ENCODE measurements around the gene TRIM58. TPM values are rescaled to one million over a fixed set of nuclear protein-coding genes. Genes with fewer than 3 reads are reported as not detected.

The TRIM58 gene
- total RNA-seq, 1 donor from 2014 or later: 4.0 TPM

- Histone ChIP-seq H3K4me1 (no peaks in the 10 kb centered on the region), H3K4me3 (no peak overlapping the region), H3K27ac (no peak overlapping the region), H3K36me3 (no peaks in the 10 kb centered on the region), H3K27me3 (ENCODE audit: low read depth) (no peaks in the 10 kb centered on the region), H3K9me3 (no peaks in the 10 kb centered on the region)
- ATAC-seq (no peak), DNase-seq (no peak)
- intact Hi-C loops (cut with DNase I): no loop called here
- no peak for TF ChIP-seq CTCF (IDR thresholded peaks at IDR 0.05)
These were observed 58.1 kb downstream of the TRIM58 start for GRCh38 chr1:247914941-247915662.

- Histone ChIP-seq H3K4me1 (no peaks in the 10 kb centered on the region), H3K9me3 (no peaks in the 10 kb centered on the region), H3K27me3 (ENCODE audit: low read depth) (no peaks in the 10 kb centered on the region), H3K27ac (no peak within 1 kb of the TSS), H3K36me3 (no peaks in the 10 kb centered on the region), H3K4me3 (no peak within 1 kb of the TSS)
- TF ChIP-seq CTCF (IDR thresholded peaks at IDR 0.05): no peak
- ATAC-seq (no peak), DNase-seq (no peak)
- intact Hi-C loops (cut with DNase I): no loop called here
These were observed 63.0 kb downstream of the TRIM58 start, which contains the start of gene OR2T8 for GRCh38 chr1:247919952-247920351. OR2T8 (plus strand) TSS chr1:247920252; CDS start chr1:247921018, 766 bp downstream.

- H3K4me3 ChIP-seq: no peak overlapping the region
- no peak overlapping the region for H3K27ac ChIP-seq
- no peak for ATAC-seq
- H3K9me3 ChIP-seq: no peaks in the 10 kb centered on the region
- DNase-seq: no peak
- H3K27me3 ChIP-seq (ENCODE audit: low read depth): no peaks in the 10 kb centered on the region
- TF ChIP-seq CTCF (IDR thresholded peaks at IDR 0.05): no peak
- no peaks in the 10 kb centered on the region for H3K36me3 ChIP-seq
- intact Hi-C loops (cut with DNase I): no loop called here
- H3K4me1 ChIP-seq: no peaks in the 10 kb centered on the region
These were observed 67.0 kb downstream of the TRIM58 start for GRCh38 chr1:247923941-247924340.

- no peaks in the 10 kb centered on the region for H3K36me3 ChIP-seq
- ATAC-seq (no peak), DNase-seq (no peak)
- H3K27ac ChIP-seq: no peak within 1 kb of the TSS
- H3K4me1 ChIP-seq: no peaks in the 10 kb centered on the region
- H3K9me3 ChIP-seq: no peaks in the 10 kb centered on the region
- no peak for TF ChIP-seq CTCF (IDR thresholded peaks at IDR 0.05)
- intact Hi-C loops (cut with DNase I): no loop called here
- no peak within 1 kb of the TSS for H3K4me3 ChIP-seq
- no peaks in the 10 kb centered on the region for H3K27me3 ChIP-seq (ENCODE audit: low read depth)
These were observed 67.9 kb downstream of the TRIM58 start, which contains the start of gene OR2AJ1 for GRCh38 chr1:247924868-247925267. OR2AJ1 (plus strand) TSS chr1:247924889; CDS start chr1:247933769, 8,880 bp downstream.

Other genes starting within 250 kb of the TRIM58 start
- not detected for gene OR13G1, start 177.4 kb upstream of the TRIM58 start, total RNA-seq
- not detected for gene OR6F1, start 140.5 kb upstream of the TRIM58 start, total RNA-seq
- not detected for gene OR14K1, start 118.6 kb upstream of the TRIM58 start, total RNA-seq
- gene OR14A2, start 109.0 kb upstream of the TRIM58 start, total RNA-seq: not detected
- gene OR1C1, start 96.6 kb upstream of the TRIM58 start, total RNA-seq: not detected
- not detected for gene OR14A16, start 33.1 kb upstream of the TRIM58 start, total RNA-seq
- not detected for gene OR11L1, start 15.3 kb upstream of the TRIM58 start, total RNA-seq
- 1.2 TPM for gene OR2W3, start 38.4 kb downstream of the TRIM58 start, total RNA-seq
- gene OR2T8, start 63.1 kb downstream of the TRIM58 start, total RNA-seq: not detected
- gene OR2AJ1, start 67.7 kb downstream of the TRIM58 start, total RNA-seq: not detected
- gene OR2L8, start 91.7 kb downstream of the TRIM58 start, total RNA-seq: not detected
- not detected for gene OR2AK2, start 108.0 kb downstream of the TRIM58 start, total RNA-seq
- gene OR2L5, start 156.5 kb downstream of the TRIM58 start, total RNA-seq: not detected
- not detected for gene OR2L2, start 172.9 kb downstream of the TRIM58 start, total RNA-seq
- gene OR2L3, start 189.6 kb downstream of the TRIM58 start, total RNA-seq: not detected
- gene OR2L13, start 238.0 kb downstream of the TRIM58 start, total RNA-seq: not detected

Measured in lower lobe of right lung (tissue), 2 donors.